ENCODE data around the gene NTM.

The NTM gene

GRCh38 chr11:131372234-131372962 is 2.0 kb downstream of the NTM start:
- in situ Hi-C loops (cut with HindIII; ENCODE audit: low sequenced_read_pairs) = no loop called here

- in situ Hi-C loops (cut with HindIII; ENCODE audit: low sequenced_read_pairs) = no loop called here
Observed at GRCh38 chr11:131373095-131373725, 2.8 kb downstream of the NTM start.

GRCh38 chr11:131373756-131374155 is 3.3 kb downstream of the NTM start:
- in situ Hi-C loops (cut with HindIII; ENCODE audit: low sequenced_read_pairs) = no loop called here

- in situ Hi-C loops (cut with HindIII; ENCODE audit: low sequenced_read_pairs) = no loop called here
Observed at GRCh38 chr11:131375421-131375820, 5.0 kb downstream of the NTM start.

- in situ Hi-C loops (cut with HindIII; ENCODE audit: low sequenced_read_pairs) = no loop called here
Observed at GRCh38 chr11:131375915-131376314, 5.5 kb downstream of the NTM start.

GRCh38 chr11:131378931-131379330 is 8.5 kb downstream of the NTM start:
- in situ Hi-C loops (cut with HindIII; ENCODE audit: low sequenced_read_pairs) = no loop called here

GRCh38 chr11:131385763-131386390 is 15.5 kb downstream of the NTM start:
- in situ Hi-C loops (cut with HindIII; ENCODE audit: low sequenced_read_pairs) = no loop called here

GRCh38 chr11:131386408-131386807 is 16.0 kb downstream of the NTM start:
- in situ Hi-C loops (cut with HindIII; ENCODE audit: low sequenced_read_pairs) = no loop called here

GRCh38 chr11:131388030-131388429 is 17.6 kb downstream of the NTM start:
- in situ Hi-C loops (cut with HindIII; ENCODE audit: low sequenced_read_pairs) = no loop called here

GRCh38 chr11:131389582-131389981 is 19.2 kb downstream of the NTM start:
- in situ Hi-C loops (cut with HindIII; ENCODE audit: low sequenced_read_pairs) = no loop called here

- in situ Hi-C loops (cut with HindIII; ENCODE audit: low sequenced_read_pairs) = no loop called here
Observed at GRCh38 chr11:131391176-131391575, 20.8 kb downstream of the NTM start.

GRCh38 chr11:131392528-131393255 is 22.3 kb downstream of the NTM start:
- in situ Hi-C loops (cut with HindIII; ENCODE audit: low sequenced_read_pairs) = no loop called here

GRCh38 chr11:131393691-131394090 is 23.3 kb downstream of the NTM start:
- in situ Hi-C loops (cut with HindIII; ENCODE audit: low sequenced_read_pairs) = no loop called here

- in situ Hi-C loops (cut with HindIII; ENCODE audit: low sequenced_read_pairs) = no loop called here
Observed at GRCh38 chr11:131397675-131398074, 27.3 kb downstream of the NTM start.

- in situ Hi-C loops (cut with HindIII; ENCODE audit: low sequenced_read_pairs) = no loop called here
Observed at GRCh38 chr11:131402040-131402439, 31.6 kb downstream of the NTM start.

GRCh38 chr11:131404010-131404409 is 33.6 kb downstream of the NTM start:
- in situ Hi-C loops (cut with HindIII; ENCODE audit: low sequenced_read_pairs) = no loop called here

- in situ Hi-C loops (cut with HindIII; ENCODE audit: low sequenced_read_pairs) = no loop called here
Observed at GRCh38 chr11:131408025-131408640, 37.7 kb downstream of the NTM start.

GRCh38 chr11:131409345-131409744 is 38.9 kb downstream of the NTM start:
- in situ Hi-C loops (cut with HindIII; ENCODE audit: low sequenced_read_pairs) = no loop called here

GRCh38 chr11:131411636-131412035 is 41.2 kb downstream of the NTM start:
- in situ Hi-C loops (cut with HindIII; ENCODE audit: low sequenced_read_pairs) = no loop called here

GRCh38 chr11:131412061-131412460 is 41.6 kb downstream of the NTM start:
- in situ Hi-C loops (cut with HindIII; ENCODE audit: low sequenced_read_pairs) = no loop called here

- in situ Hi-C loops (cut with HindIII; ENCODE audit: low sequenced_read_pairs) = no loop called here
Observed at GRCh38 chr11:131413217-131413616, 42.8 kb downstream of the NTM start.
